Superior temporal gyrus (tissue), 1 donor: ENCODE data around the gene FREM2.

ENCODE experiments used
- DNase-seq: peaks from one replicate; pipeline ENCODE4 v3.0.0-alpha.2; 2016; ENCODE audit errors: extremely low spot score

The FREM2 gene

DNA sequence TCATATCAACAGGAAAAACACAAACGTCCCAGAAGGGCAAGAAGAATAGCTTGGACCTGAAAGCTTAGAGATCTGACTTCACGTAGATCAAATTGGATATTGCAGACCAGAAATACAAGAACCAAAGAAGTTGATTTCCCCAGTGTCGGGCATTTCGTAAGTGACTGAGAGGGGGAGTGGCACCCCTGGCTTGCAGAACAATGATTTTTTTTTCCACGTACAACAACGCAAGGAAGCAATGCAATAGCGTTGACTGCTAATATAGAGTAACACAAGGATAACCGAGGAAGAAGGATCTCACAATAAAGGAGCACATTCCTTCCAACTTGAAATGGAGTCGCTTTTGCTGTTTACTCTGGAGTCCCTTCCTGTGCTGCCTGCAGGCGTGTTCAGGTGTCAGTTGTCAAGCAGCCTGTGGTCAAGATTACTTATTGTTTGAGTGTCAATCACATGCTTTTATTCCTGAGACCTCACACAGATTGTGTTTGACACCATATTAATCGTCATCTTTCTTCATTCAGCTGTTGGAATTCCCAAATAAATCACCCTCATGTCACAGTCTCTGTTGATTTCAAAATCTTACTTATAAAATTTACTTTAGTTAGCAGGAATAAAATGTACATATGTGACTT lies 139.4 kb downstream of the FREM2 start:
- DNase-seq = no peak

- DNase-seq = no peak
Measured at GRCh38 chr13:38830442-38831045, 143.7 kb downstream of the FREM2 start.

- no peak for DNase-seq
Measured at GRCh38 chr13:38844581-38844980, 157.7 kb downstream of the FREM2 start.

DNA sequence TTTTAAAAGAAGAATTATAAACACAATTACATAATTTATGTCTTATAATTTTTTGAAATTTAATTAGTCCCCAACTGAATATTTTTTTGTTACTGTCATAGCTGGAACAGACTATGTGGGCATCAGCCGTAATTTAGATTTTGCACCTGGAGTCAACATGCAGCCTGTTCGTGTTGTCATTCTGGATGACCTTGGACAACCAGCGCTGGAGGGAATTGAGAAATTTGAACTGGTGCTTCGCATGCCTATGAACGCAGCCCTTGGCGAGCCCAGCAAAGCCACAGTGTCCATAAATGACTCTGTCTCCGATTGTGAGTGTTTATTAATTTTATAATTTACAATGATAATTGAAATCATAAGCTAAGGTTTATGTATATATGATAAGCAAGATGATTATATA lies 161.5 kb downstream of the FREM2 start:
- no peak for DNase-seq

GRCh38 chr13:38849315-38849714 lies 162.4 kb downstream of the FREM2 start:
- DNase-seq = no peak

DNA sequence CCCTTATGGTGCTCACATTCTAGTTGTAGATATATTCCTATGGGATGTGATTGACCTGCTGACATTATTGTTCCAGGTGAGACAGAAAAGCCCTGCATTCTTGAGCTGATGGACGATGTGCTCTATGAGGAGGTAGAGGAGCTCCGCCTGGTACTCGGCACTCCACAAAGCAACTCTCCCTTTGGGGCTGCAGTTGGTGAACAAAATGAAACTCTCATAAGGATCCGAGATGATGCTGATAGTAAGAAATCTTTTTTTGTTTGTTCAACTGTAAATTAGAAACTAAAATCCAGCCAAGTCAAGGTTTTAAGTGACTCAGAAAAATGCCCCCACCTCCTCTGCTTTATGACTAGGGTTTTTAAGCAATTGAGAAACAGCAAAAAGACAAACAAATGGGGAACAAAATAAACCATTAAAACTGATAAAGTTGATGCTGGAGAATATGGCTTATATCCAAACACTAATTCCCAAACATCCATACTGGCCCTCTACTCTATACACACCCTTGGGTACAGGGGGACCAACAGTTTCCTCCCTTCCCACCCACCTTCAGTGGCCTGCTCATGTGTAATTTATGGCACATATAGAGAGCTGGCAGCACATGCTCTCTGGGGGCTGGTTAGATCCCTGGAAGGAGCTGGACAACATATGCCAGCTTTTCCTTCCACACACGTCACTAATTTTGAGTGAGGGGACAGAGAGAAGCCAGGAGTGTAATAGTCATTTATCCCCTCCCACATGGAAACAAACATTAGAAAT lies 164.2 kb downstream of the FREM2 start:
- DNase-seq = no peak

DNA sequence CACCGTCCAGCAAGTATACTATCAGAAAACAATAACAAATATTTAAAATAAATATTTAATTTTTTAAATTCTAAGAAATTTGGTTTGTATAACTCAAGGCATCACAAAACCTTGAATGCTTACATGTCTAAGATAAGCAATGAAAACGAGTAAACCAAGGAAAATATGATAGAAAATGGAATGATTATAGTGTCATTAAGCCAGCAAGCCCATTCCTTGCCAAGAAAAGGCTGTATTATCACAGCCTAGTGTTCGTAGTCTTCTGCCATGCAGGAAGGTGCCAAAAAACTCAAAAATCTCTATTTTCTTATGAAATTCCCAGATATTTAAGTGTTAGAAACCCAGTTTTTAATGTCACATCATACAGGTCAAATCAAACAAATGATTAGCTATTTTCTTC lies 167.3 kb downstream of the FREM2 start:
- no peak for DNase-seq

GRCh38 chr13:38856065-38856464 lies 169.2 kb downstream of the FREM2 start:
- no peak for DNase-seq

DNA sequence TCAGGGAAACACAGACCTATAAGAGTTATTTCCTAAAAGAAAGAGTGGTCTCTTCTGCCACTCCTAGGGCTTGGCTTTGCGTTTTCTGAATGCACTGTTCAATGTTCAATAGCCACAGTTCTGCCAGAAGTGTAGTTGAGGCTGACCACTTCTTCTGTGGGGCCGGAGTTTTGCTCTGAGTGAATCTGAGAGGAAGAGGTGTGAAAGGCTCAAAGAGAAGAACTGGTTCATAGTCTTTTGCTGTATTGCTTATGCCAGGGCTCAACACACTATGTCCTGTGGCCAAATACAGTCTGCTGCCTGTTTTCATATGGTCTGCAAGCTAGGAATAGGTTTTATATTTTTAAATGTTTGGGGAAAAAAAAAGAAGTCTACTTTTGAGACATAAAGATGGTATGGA lies 175.6 kb downstream of the FREM2 start:
- no peak for DNase-seq

GRCh38 chr13:38863536-38863935 lies 176.7 kb downstream of the FREM2 start:
- DNase-seq = no peak

DNA sequence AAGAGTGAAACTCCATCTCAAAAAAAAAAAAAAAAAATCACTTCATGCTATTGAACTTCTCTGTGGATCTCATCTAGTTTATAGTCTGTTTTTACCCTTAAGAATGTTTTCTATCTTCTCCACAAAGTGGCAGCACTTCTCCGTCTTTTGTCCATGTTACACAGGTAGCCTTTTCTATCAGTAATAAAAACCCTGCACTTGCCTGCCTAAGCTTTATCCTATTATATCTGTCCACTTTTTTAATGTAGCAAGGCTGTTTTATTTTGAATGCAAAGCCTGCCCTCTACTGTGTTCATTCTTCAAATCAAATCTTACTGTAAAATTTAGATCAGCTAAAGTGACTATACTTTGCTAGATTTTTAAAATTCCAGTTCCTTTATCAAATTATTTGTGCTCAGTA lies 179.8 kb downstream of the FREM2 start:
- DNase-seq = peak; percentile 56

GRCh38 chr13:38868399-38868798 lies 181.5 kb downstream of the FREM2 start:
- no peak for DNase-seq

DNA sequence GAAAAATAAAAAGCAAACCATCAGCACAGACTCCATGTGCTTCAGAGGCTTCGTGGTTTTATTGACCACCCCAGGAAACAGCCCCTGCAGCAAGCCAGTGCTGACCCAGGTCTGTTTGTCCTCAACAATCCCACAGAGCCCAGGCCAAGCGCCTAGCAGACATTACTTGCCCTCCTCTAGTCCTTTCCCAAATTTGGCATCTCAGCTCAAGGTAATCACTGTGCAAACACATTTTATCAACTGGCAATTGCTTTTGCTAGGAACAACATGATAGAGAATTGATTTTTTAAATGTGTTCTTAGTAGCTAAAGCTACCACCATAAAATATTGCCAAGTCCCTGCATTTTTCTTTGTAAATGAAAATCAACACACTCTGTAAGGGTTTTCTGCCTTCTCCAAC lies 182.0 kb downstream of the FREM2 start:
- no peak for DNase-seq

- DNase-seq = no peak
Measured at GRCh38 chr13:38871275-38871674, 184.4 kb downstream of the FREM2 start.

- DNase-seq = peak; percentile 84
Measured at GRCh38 chr13:38872693-38873092, 185.8 kb downstream of the FREM2 start.

DNA sequence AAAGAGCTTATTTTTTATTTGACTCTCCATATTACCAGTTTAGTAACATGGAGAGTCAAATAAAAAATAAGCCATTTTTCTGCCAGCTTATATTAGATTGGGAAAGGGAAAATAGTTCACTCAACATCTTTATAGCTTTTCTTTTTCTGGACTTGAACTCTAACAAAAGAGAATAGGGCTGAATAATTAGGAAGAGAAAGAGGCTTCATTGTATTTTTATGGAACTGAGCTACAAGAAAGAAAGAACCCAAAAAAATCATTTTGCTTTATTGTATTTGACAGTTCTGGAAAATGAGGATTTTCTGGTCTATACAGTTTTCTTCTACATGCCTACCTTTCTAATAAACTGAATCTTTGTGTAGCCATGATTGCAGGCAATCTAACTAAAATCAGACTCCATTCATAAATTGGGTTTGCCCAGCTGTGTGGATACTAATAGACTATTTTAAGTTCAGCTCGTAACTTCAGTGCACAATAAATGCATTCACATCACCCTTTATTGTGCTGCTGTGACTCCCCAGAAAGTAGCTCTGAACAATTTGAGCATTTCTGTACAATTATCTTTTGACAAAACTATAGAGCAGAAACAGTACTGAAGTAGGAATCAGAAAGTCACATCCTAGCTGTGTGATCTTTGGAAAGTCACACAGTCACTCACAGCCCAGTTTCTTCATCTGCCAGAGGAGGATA lies 188.5 kb downstream of the FREM2 start:
- peak; percentile 69 for DNase-seq

DNA sequence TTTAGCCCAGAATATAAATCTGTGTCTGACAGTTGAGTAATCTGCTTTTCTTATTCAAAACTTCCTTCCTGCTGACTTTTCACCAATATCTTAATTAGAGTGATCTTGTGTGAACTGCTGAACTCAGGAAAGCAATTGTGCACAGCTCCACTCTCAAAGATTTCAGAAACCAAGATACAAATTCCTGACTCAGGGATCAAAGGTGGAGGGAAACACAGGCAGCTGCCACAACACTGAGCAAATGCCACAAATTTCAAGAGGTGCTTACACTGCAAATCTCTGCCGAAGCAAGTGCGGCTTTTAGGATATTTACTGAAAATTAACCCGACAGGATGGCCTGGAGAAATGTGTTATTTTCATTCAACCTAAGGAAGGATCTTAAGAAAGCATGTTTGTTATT lies 192.4 kb downstream of the FREM2 start:
- no peak for DNase-seq

DNA sequence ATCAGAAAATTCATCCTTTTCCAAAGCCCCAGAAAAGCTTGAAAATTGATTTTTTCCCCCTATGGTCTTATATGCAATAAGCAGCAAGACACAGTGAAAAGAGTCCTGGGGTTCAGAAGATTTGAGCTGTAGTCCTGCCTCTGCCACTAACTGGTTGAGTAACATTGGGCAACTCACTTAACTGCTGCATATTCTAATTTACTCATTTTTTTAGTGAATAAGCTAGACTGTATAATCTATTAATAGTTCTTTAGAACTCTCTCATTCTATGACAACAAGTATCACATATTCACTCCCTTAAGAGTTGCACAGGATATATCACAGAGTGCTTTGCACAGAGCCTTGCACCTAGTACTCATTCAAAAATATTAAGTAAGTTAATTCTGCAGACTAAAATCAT lies 192.9 kb downstream of the FREM2 start:
- DNase-seq = no peak

DNA sequence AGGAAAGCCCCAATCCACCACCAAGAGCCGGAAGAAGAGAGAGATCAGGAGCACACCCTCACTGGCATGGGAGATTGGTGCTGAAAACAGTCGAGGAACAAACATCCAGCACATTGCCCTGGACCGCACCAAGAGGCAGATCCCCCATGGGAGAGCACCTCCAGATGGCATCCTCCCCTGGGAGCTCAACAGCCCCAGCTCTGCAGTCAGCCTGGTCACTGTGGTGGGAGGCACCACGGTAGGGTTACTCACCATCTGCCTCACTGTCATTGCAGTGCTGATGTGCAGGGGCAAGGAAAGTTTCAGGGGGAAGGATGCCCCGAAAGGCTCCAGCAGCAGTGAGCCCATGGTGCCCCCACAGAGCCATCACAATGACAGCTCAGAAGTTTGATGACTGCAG lies 193.5 kb downstream of the FREM2 start:
- no peak for DNase-seq

- peak; percentile 11 for DNase-seq
Measured at GRCh38 chr13:38883783-38884182, 196.9 kb downstream of the FREM2 start.

- no peak for DNase-seq
Measured at GRCh38 chr13:38888309-38888708, 201.4 kb downstream of the FREM2 start.

GRCh38 chr13:38895075-38895474 lies 208.2 kb downstream of the FREM2 start:
- DNase-seq = no peak

DNA sequence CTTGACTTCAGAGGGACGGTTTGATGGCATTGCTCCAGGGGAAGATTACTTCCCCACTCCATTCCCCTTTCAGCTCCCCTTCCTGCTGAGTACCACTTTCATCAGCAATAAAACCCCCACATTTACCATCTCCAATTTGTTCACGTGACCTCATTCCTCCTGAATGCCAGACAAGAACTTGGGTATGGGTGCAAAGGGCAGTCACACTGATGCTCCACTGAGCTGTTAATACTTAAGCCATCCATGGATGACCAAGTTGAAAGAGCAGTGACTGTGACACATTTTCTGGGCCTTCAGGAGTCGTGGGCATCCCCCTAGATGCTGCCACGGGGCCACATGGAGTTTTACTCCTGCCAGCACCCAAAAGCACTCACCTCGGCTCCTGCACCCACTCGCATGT lies 210.6 kb downstream of the FREM2 start:
- no peak for DNase-seq
